HepG2 (cell line): Measurements from ENCODE around the gene MED28. TPM values are rescaled to one million over a fixed set of nuclear protein-coding genes. Genes with fewer than 3 reads are reported as not detected.

Experiments used
- ATF2 ChIP-seq: sonication (generic); formaldehyde crosslinking; IDR thresholded peaks from 2 replicates; pipeline ENCODE4 v1.4.0; 2020; ENCODE audit warnings: missing genetic modification reagents
- CREBL2 ChIP-seq: sonication (generic); formaldehyde crosslinking; IDR thresholded peaks from 2 replicates; pipeline ENCODE4 v1.8.1; 2023; ENCODE audit warnings: missing genetic modification reagents, mild to moderate bottlenecking, borderline replicate concordance
- ERF ChIP-seq: IDR thresholded peaks from 2 replicates; pipeline ENCODE4 v1.6.1; 2018; ENCODE audit warnings: missing biosample characterization, missing genetic modification reagents
- PBX3 ChIP-seq: sonication (generic); formaldehyde crosslinking; IDR thresholded peaks from 2 replicates; pipeline ENCODE4 v1.8.1; 2023; ENCODE audit warnings: missing genetic modification reagents, inconsistent platforms, borderline replicate concordance
- PTBP1 ChIP-seq: fragments of 200-400 bp; formaldehyde crosslinking; IDR thresholded peaks from 2 replicates; pipeline ENCODE4 v1.6.1; 2018; ENCODE audit warnings: low read length, low read depth; ENCODE audit not compliant: poor library complexity, severe bottlenecking
- RBM39 ChIP-seq: fragments of 200-400 bp; formaldehyde crosslinking; IDR thresholded peaks from one replicate; pipeline ENCODE4 v1.6.1; 2018; ENCODE audit warnings: antibody characterized with exemption, mild to moderate bottlenecking, low read depth, low read length; ENCODE audit not compliant: poor library complexity, severe bottlenecking
- RFX3 ChIP-seq: IDR thresholded peaks from 2 replicates; pipeline ENCODE4 v1.6.1; 2016; ENCODE audit warnings: missing biosample characterization, missing genetic modification reagents
- SOX5 ChIP-seq: IDR thresholded peaks from 2 replicates; pipeline ENCODE4 v1.6.1; 2016; ENCODE audit warnings: borderline replicate concordance
- SPEN ChIP-seq: sonication (generic); formaldehyde crosslinking; IDR thresholded peaks from 2 replicates; pipeline ENCODE4 v1.5.1; 2020; ENCODE audit warnings: low read depth, mild to moderate bottlenecking, missing genetic modification reagents
- ZBTB25 ChIP-seq: IDR thresholded peaks from 2 replicates; pipeline ENCODE4 v1.6.1; 2018; ENCODE audit warnings: missing genetic modification reagents
- ZNF326 ChIP-seq: sonication (generic); formaldehyde crosslinking; IDR thresholded peaks from 2 replicates; pipeline ENCODE4 v1.4.0; 2020; ENCODE audit warnings: missing genetic modification reagents, borderline replicate concordance
- ZNF724P ChIP-seq: sonication (generic); formaldehyde crosslinking; IDR thresholded peaks from 2 replicates; pipeline ENCODE4 v1.8.0; 2022; ENCODE audit warnings: missing genetic modification reagents, borderline replicate concordance
- polyA plus RNA-seq, 8 experiments: library from polyadenylated mRNA; depleted of rRNA in 3 of 8; stranded (reverse) in 7 of 8; unstranded in 1 of 8; fragments of >200 nt; fragmentation: Illumina TruSeq in 4 of 8; extraction: Trizol in 4 of 8; gene quantifications; 2 replicates each; pipeline versions ENCODE4 v1.2.1 to v1.2.3, GENCODE V29; 2011 to 2016; ENCODE audit warnings: low read depth in 4 of 8, missing spikeins in 1 of 8, mixed read lengths in 1 of 8; ENCODE audit not compliant: insufficient read depth in 1 of 8
- total RNA-seq, 5 experiments: library from RNA; depleted of rRNA; stranded (reverse); fragments of >200 nt; fragmentation: Illumina TruSeq; extraction: Trizol; gene quantifications; 2 replicates each; pipeline ENCODE4 v1.2.3, GENCODE V29; 2016; ENCODE audit warnings: low read depth in 1 of 5
- TF ChIP-seq, protein P1 (sequence below): sonication (generic); formaldehyde crosslinking; IDR thresholded peaks from 2 replicates; pipeline ENCODE4 v1.5.0; 2020; ENCODE audit warnings: mild to moderate bottlenecking, missing genetic modification reagents, borderline replicate concordance
- TF ChIP-seq, protein P2 (sequence below): IDR thresholded peaks from 2 replicates; pipeline ENCODE4 v1.6.1; 2016; ENCODE audit warnings: missing compliant biosample characterization, missing genetic modification reagents, borderline replicate concordance

Gene MED28
- total and polyA plus RNA-seq, 2 of the 13 experiments (the other 11 are each of a cell fraction or from before 2014, with no cell fraction given) = 41.3 to 65.7 TPM

GRCh38 chr4:17576932-17577664 is 37.3 kb upstream of the MED28 start, which contains the start of gene LAP3 (continued):
- TF ChIP-seq ATF2 (CRISPR knock-in tag) (peak; percentile 56; the same call in 1 of the 2 replicates), SOX5 (CRISPR knock-in tag) (peak; percentile 56; the same call in 1 of the 2 replicates), RBM39 (peak; percentile 89), ZNF724P (CRISPR knock-in tag) (peak; percentile 65), ERF (CRISPR knock-in tag) (peak; percentile 93), PTBP1 (no peak), ZBTB25 (CRISPR knock-in tag) (0 out of 2 replicates have a peak, but pooled peaks have one; percentile 44), SPEN (CRISPR knock-in tag) (no peak; the same call in 1 of the 2 replicates), CREBL2 (CRISPR knock-in tag) (0 out of 2 replicates have a peak, but pooled peaks have one; percentile 27), PBX3 (CRISPR knock-in tag) (no peak), ZNF326 (no peak), RFX3 (CRISPR knock-in tag) (no peak)
- TF ChIP-seq, protein P1, sequence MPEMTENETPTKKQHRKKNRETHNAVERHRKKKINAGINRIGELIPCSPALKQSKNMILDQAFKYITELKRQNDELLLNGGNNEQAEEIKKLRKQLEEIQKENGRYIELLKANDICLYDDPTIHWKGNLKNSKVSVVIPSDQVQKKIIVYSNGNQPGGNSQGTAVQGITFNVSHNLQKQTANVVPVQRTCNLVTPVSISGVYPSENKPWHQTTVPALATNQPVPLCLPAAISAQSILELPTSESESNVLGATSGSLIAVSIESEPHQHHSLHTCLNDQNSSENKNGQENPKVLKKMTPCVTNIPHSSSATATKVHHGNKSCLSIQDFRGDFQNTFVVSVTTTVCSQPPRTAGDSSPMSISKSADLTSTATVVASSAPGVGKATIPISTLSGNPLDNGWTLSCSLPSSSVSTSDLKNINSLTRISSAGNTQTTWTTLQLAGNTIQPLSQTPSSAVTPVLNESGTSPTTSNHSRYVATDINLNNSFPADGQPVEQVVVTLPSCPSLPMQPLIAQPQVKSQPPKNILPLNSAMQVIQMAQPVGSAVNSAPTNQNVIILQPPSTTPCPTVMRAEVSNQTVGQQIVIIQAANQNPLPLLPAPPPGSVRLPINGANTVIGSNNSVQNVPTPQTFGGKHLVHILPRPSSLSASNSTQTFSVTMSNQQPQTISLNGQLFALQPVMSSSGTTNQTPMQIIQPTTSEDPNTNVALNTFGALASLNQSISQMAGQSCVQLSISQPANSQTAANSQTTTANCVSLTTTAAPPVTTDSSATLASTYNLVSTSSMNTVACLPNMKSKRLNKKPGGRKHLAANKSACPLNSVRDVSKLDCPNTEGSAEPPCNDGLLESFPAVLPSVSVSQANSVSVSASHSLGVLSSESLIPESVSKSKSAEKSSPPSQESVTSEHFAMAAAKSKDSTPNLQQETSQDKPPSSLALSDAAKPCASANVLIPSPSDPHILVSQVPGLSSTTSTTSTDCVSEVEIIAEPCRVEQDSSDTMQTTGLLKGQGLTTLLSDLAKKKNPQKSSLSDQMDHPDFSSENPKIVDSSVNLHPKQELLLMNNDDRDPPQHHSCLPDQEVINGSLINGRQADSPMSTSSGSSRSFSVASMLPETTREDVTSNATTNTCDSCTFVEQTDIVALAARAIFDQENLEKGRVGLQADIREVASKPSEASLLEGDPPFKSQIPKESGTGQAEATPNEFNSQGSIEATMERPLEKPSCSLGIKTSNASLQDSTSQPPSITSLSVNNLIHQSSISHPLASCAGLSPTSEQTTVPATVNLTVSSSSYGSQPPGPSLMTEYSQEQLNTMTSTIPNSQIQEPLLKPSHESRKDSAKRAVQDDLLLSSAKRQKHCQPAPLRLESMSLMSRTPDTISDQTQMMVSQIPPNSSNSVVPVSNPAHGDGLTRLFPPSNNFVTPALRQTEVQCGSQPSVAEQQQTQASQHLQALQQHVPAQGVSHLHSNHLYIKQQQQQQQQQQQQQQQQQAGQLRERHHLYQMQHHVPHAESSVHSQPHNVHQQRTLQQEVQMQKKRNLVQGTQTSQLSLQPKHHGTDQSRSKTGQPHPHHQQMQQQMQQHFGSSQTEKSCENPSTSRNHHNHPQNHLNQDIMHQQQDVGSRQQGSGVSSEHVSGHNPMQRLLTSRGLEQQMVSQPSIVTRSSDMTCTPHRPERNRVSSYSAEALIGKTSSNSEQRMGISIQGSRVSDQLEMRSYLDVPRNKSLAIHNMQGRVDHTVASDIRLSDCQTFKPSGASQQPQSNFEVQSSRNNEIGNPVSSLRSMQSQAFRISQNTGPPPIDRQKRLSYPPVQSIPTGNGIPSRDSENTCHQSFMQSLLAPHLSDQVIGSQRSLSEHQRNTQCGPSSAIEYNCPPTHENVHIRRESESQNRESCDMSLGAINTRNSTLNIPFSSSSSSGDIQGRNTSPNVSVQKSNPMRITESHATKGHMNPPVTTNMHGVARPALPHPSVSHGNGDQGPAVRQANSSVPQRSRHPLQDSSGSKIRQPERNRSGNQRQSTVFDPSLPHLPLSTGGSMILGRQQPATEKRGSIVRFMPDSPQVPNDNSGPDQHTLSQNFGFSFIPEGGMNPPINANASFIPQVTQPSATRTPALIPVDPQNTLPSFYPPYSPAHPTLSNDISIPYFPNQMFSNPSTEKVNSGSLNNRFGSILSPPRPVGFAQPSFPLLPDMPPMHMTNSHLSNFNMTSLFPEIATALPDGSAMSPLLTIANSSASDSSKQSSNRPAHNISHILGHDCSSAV (CRISPR knock-in tag) = peak; percentile 81; the same call in 1 of the 2 replicates
- TF ChIP-seq, protein P2, sequence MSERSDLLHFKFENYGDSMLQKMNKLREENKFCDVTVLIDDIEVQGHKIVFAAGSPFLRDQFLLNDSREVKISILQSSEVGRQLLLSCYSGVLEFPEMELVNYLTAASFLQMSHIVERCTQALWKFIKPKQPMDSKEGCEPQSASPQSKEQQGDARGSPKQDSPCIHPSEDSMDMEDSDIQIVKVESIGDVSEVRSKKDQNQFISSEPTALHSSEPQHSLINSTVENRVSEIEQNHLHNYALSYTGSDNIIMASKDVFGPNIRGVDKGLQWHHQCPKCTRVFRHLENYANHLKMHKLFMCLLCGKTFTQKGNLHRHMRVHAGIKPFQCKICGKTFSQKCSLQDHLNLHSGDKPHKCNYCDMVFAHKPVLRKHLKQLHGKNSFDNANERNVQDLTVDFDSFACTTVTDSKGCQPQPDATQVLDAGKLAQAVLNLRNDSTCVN (CRISPR knock-in tag) = peak; percentile 48; the same call in 1 of the 2 replicates
